ENCODE data around the gene GRM7.

GRM7 gene

GRCh38 chr3:7293286-7293685 lies 432.4 kb downstream of the GRM7 start:
- H3K4me1 ChIP-seq (ENCODE audit: insufficient read depth, low read length): no peaks in the 10 kb centered on the region
- H3K36me3 ChIP-seq (ENCODE audit: insufficient read depth, low read length): no peaks in the 10 kb centered on the region
- H3K9ac ChIP-seq (ENCODE audit: low read depth, low read length): no peak overlapping the region
- no peaks in the 10 kb centered on the region for H3K9me3 ChIP-seq (ENCODE audit: control insufficient read depth, insufficient read depth, low read length)

GRCh38 chr3:7305561-7305960 lies 444.6 kb downstream of the GRM7 start:
- no peaks in the 10 kb centered on the region for H3K36me3 ChIP-seq (ENCODE audit: insufficient read depth, low read length)
- H3K9me3 ChIP-seq (ENCODE audit: control insufficient read depth, insufficient read depth, low read length): no peaks in the 10 kb centered on the region
- no peak overlapping the region for H3K9ac ChIP-seq (ENCODE audit: low read depth, low read length)
- no peaks in the 10 kb centered on the region for H3K4me1 ChIP-seq (ENCODE audit: insufficient read depth, low read length)

- Histone ChIP-seq H3K36me3 (ENCODE audit: insufficient read depth, low read length) (no peaks in the 10 kb centered on the region), H3K4me1 (ENCODE audit: insufficient read depth, low read length) (no peaks in the 10 kb centered on the region), H3K9ac (ENCODE audit: low read depth, low read length) (no peak overlapping the region), H3K9me3 (ENCODE audit: control insufficient read depth, insufficient read depth, low read length) (no peaks in the 10 kb centered on the region)
Observed at GRCh38 chr3:7306901-7307300, 446.0 kb downstream of the GRM7 start.

- H3K36me3 ChIP-seq (ENCODE audit: insufficient read depth, low read length): no peaks in the 10 kb centered on the region
- H3K4me1 ChIP-seq (ENCODE audit: insufficient read depth, low read length): no peaks in the 10 kb centered on the region
- no peaks in the 10 kb centered on the region for H3K9me3 ChIP-seq (ENCODE audit: control insufficient read depth, insufficient read depth, low read length)
- H3K9ac ChIP-seq (ENCODE audit: low read depth, low read length): no peak overlapping the region
Observed at GRCh38 chr3:7307410-7307809, 446.5 kb downstream of the GRM7 start.

- Histone ChIP-seq H3K4me1 (ENCODE audit: insufficient read depth, low read length) (no peaks in the 10 kb centered on the region), H3K9ac (ENCODE audit: low read depth, low read length) (no peak overlapping the region), H3K36me3 (ENCODE audit: insufficient read depth, low read length) (no peaks in the 10 kb centered on the region), H3K9me3 (ENCODE audit: control insufficient read depth, insufficient read depth, low read length) (no peaks in the 10 kb centered on the region)
Observed at GRCh38 chr3:7309641-7310102, 448.8 kb downstream of the GRM7 start.

- no peaks in the 10 kb centered on the region for H3K36me3 ChIP-seq (ENCODE audit: insufficient read depth, low read length)
- H3K9ac ChIP-seq (ENCODE audit: low read depth, low read length): no peak overlapping the region
- H3K9me3 ChIP-seq (ENCODE audit: control insufficient read depth, insufficient read depth, low read length): no peaks in the 10 kb centered on the region
- H3K4me1 ChIP-seq (ENCODE audit: insufficient read depth, low read length): no peaks in the 10 kb centered on the region
Observed at GRCh38 chr3:7315037-7315436, 454.1 kb downstream of the GRM7 start.

- no peaks in the 10 kb centered on the region for H3K4me1 ChIP-seq (ENCODE audit: insufficient read depth, low read length)
- H3K9me3 ChIP-seq (ENCODE audit: control insufficient read depth, insufficient read depth, low read length): no peaks in the 10 kb centered on the region
- H3K9ac ChIP-seq (ENCODE audit: low read depth, low read length): no peak overlapping the region
- H3K36me3 ChIP-seq (ENCODE audit: insufficient read depth, low read length): no peaks in the 10 kb centered on the region
Observed at GRCh38 chr3:7322957-7323669, 462.2 kb downstream of the GRM7 start.

GRCh38 chr3:7328339-7328738 lies 467.4 kb downstream of the GRM7 start:
- Histone ChIP-seq H3K36me3 (ENCODE audit: insufficient read depth, low read length) (no peaks in the 10 kb centered on the region), H3K9me3 (ENCODE audit: control insufficient read depth, insufficient read depth, low read length) (no peaks in the 10 kb centered on the region)

GRCh38 chr3:7332696-7333095 lies 471.8 kb downstream of the GRM7 start:
- Histone ChIP-seq H3K9ac (ENCODE audit: low read depth, low read length) (no peak overlapping the region), H3K36me3 (ENCODE audit: insufficient read depth, low read length) (no peaks in the 10 kb centered on the region), H3K9me3 (ENCODE audit: control insufficient read depth, insufficient read depth, low read length) (no peaks in the 10 kb centered on the region), H3K4me1 (ENCODE audit: insufficient read depth, low read length) (no peaks in the 10 kb centered on the region)

More at GRCh38 chr3:7328339-7328738, 467.4 kb downstream of the GRM7 start:
- Histone ChIP-seq H3K9ac (ENCODE audit: low read depth, low read length) (no peak overlapping the region), H3K4me1 (ENCODE audit: insufficient read depth, low read length) (no peaks in the 10 kb centered on the region)

- Histone ChIP-seq H3K9me3 (ENCODE audit: control insufficient read depth, insufficient read depth, low read length) (no peaks in the 10 kb centered on the region), H3K4me1 (ENCODE audit: insufficient read depth, low read length) (no peaks in the 10 kb centered on the region), H3K9ac (ENCODE audit: low read depth, low read length) (no peak overlapping the region), H3K36me3 (ENCODE audit: insufficient read depth, low read length) (no peaks in the 10 kb centered on the region)
Observed at GRCh38 chr3:7333125-7333524, 472.2 kb downstream of the GRM7 start.

GRCh38 chr3:7340795-7341194 lies 479.9 kb downstream of the GRM7 start:
- H3K4me1 ChIP-seq (ENCODE audit: insufficient read depth, low read length): no peaks in the 10 kb centered on the region
- H3K9ac ChIP-seq (ENCODE audit: low read depth, low read length): no peak overlapping the region
- no peaks in the 10 kb centered on the region for H3K9me3 ChIP-seq (ENCODE audit: control insufficient read depth, insufficient read depth, low read length)
- no peaks in the 10 kb centered on the region for H3K36me3 ChIP-seq (ENCODE audit: insufficient read depth, low read length)

- Histone ChIP-seq H3K36me3 (ENCODE audit: insufficient read depth, low read length) (no peaks in the 10 kb centered on the region), H3K9me3 (ENCODE audit: control insufficient read depth, insufficient read depth, low read length) (no peaks in the 10 kb centered on the region), H3K9ac (ENCODE audit: low read depth, low read length) (no peak overlapping the region), H3K4me1 (ENCODE audit: insufficient read depth, low read length) (no peaks in the 10 kb centered on the region)
Observed at GRCh38 chr3:7346364-7346763, 485.4 kb downstream of the GRM7 start.

- Histone ChIP-seq H3K9ac (ENCODE audit: low read depth, low read length) (no peak overlapping the region), H3K36me3 (ENCODE audit: insufficient read depth, low read length) (no peaks in the 10 kb centered on the region), H3K9me3 (ENCODE audit: control insufficient read depth, insufficient read depth, low read length) (no peaks in the 10 kb centered on the region), H3K4me1 (ENCODE audit: insufficient read depth, low read length) (no peaks in the 10 kb centered on the region)
Observed at GRCh38 chr3:7357101-7357500, 496.2 kb downstream of the GRM7 start.

GRCh38 chr3:7367968-7368367 lies 507.1 kb downstream of the GRM7 start:
- H3K9ac ChIP-seq (ENCODE audit: low read depth, low read length): no peak overlapping the region
- no peaks in the 10 kb centered on the region for H3K4me1 ChIP-seq (ENCODE audit: insufficient read depth, low read length)
- no peaks in the 10 kb centered on the region for H3K9me3 ChIP-seq (ENCODE audit: control insufficient read depth, insufficient read depth, low read length)
- H3K36me3 ChIP-seq (ENCODE audit: insufficient read depth, low read length): no peaks in the 10 kb centered on the region

- no peaks in the 10 kb centered on the region for H3K4me1 ChIP-seq (ENCODE audit: insufficient read depth, low read length)
- no peak overlapping the region for H3K9ac ChIP-seq (ENCODE audit: low read depth, low read length)
- H3K36me3 ChIP-seq (ENCODE audit: insufficient read depth, low read length): no peaks in the 10 kb centered on the region
- no peaks in the 10 kb centered on the region for H3K9me3 ChIP-seq (ENCODE audit: control insufficient read depth, insufficient read depth, low read length)
Observed at GRCh38 chr3:7368597-7368996, 507.7 kb downstream of the GRM7 start.
